Vagina (tissue), 2 donors: ENCODE results near the gene CDC45. TPM values are rescaled to one million over a fixed set of nuclear protein-coding genes. Genes with fewer than 3 reads are reported as not detected.

Source experiments
- DNase-seq, 2 donors: peaks; one replicate each; pipeline ENCODE4 v3.0.0-alpha.2; 2017; ENCODE audit errors: extremely low spot score in 2 of 2
- H3K27ac ChIP-seq: fragments of 200-600 bp; sonication (generic); one replicate; pipeline ENCODE4 v1.5.1; 2019
- H3K27me3 ChIP-seq: fragments of 200-600 bp; sonication (generic); one replicate; pipeline ENCODE4 v1.5.1; 2019
- H3K36me3 ChIP-seq, 2 donors: fragments of 200-600 bp; sonication (generic); one replicate each; pipeline ENCODE4 v1.5.1; 2017 to 2019
- H3K4me1 ChIP-seq: fragments of 200-600 bp; sonication (generic); one replicate; pipeline ENCODE4 v1.5.1; 2019
- H3K4me3 ChIP-seq, 2 donors: fragments of 200-600 bp; sonication (generic); 1 replicate in 1 of 2; 2 replicates in 1 of 2; pipeline ENCODE4 v1.5.1; 2016 to 2019
- H3K9me3 ChIP-seq: fragments of 200-600 bp; sonication (generic); one replicate; pipeline ENCODE4 v1.5.1; 2019
- CTCF ChIP-seq, 3 experiments: fragments of 450-650 bp in 2 of 3; fragments of 200-600 bp in 1 of 3; sonication (generic) in 1 of 3; IDR thresholded peaks; one replicate each; pipeline ENCODE4 v1.5.1; 2017 to 2019; ENCODE audit warnings: antibody characterized with exemption in 3 of 3, mild to moderate bottlenecking in 2 of 3, moderate library complexity in 2 of 3
- POLR2A ChIP-seq, 2 donors: fragments of 450-650 bp; IDR thresholded peaks; one replicate each; pipeline ENCODE4 v1.6.1; 2017; ENCODE audit warnings: antibody characterized with exemption in 2 of 2, mild to moderate bottlenecking in 2 of 2, moderate library complexity in 2 of 2
- POLR2AphosphoS5 ChIP-seq, 2 donors: sonication (generic); formaldehyde crosslinking; IDR thresholded peaks; one replicate each; pipeline ENCODE4 v1.9.0; 2017; ENCODE audit warnings: antibody characterized with exemption in 2 of 2, mild to moderate bottlenecking in 2 of 2, low read depth in 1 of 2; ENCODE audit not compliant: insufficient read depth in 1 of 2
- intact Hi-C: fragments of 100-400 bp; cut with DNase I; formaldehyde crosslinking; loops from one replicate; pipeline ENCODE4 v1.15.1; 2023
- total RNA-seq: library from RNA; depleted of rRNA; stranded (reverse); fragments of >200 nt; gene quantifications from one replicate; pipeline ENCODE4 v1.2.3, GENCODE V29; 2016

CDC45 gene
- total RNA-seq, 1 donor from 2014 or later = 0.74 TPM

GRCh38 chr22:19466126-19466716 lies 13.5 kb upstream of the CDC45 start:
- H3K4me1 ChIP-seq = no peaks in the 10 kb centered on the region
- intact Hi-C loops = no loop called here
- H3K4me3 ChIP-seq = no peak overlapping the region
- H3K27me3 ChIP-seq = no peaks in the 10 kb centered on the region
- no peak overlapping the region for H3K27ac ChIP-seq
- peaks cover 0 to 80% of the 10 kb centered on the region in 2 donors for H3K36me3 ChIP-seq
- TF ChIP-seq POLR2A (IDR thresholded peaks at IDR 0.05) = no peak
- TF ChIP-seq CTCF (IDR thresholded peaks at IDR 0.05) = no peak
- TF ChIP-seq POLR2AphosphoS5 (IDR thresholded peaks at IDR 0.05; ENCODE audit: insufficient read depth in 1 of 2, low read depth in 1 of 2) = no peak
- DNase-seq = peak in 1 of 2 donors; percentile 44
- no peaks in the 10 kb centered on the region for H3K9me3 ChIP-seq

GRCh38 chr22:19466848-19467752 lies 12.6 kb upstream of the CDC45 start:
- Histone ChIP-seq H3K27me3 (no peaks in the 10 kb centered on the region), H3K36me3 (peaks cover 0 to 83% of the 10 kb centered on the region in 2 donors), H3K4me3 (no peak overlapping the region), H3K9me3 (no peaks in the 10 kb centered on the region), H3K4me1 (no peaks in the 10 kb centered on the region), H3K27ac (no peak overlapping the region)
- peak in 1 of 2 donors; percentile 32 for DNase-seq
- no peak for TF ChIP-seq CTCF (IDR thresholded peaks at IDR 0.05)
- intact Hi-C loops = no loop called here

- Histone ChIP-seq H3K27me3 (no peaks in the 10 kb centered on the region), H3K36me3 (peaks cover 0 to 75% of the 10 kb centered on the region in 2 donors), H3K9me3 (no peaks in the 10 kb centered on the region), H3K4me3 (no peak overlapping the region), H3K4me1 (no peaks in the 10 kb centered on the region), H3K27ac (no peak overlapping the region)
- TF ChIP-seq POLR2A (IDR thresholded peaks at IDR 0.05) (no peak), POLR2AphosphoS5 (IDR thresholded peaks at IDR 0.05; ENCODE audit: insufficient read depth in 1 of 2, low read depth in 1 of 2) (no peak), CTCF (IDR thresholded peaks at IDR 0.05) (no peak)
- intact Hi-C loops = no loop called here
- DNase-seq = no peak
Measured at GRCh38 chr22:19467912-19468311, 11.8 kb upstream of the CDC45 start.

GRCh38 chr22:19469421-19469820 lies 10.3 kb upstream of the CDC45 start:
- peaks cover 0 to 77% of the 10 kb centered on the region in 2 donors for H3K36me3 ChIP-seq
- peak in 1 of 2 donors; percentile 69 for DNase-seq
- H3K9me3 ChIP-seq = no peaks in the 10 kb centered on the region
- no peak overlapping the region for H3K4me3 ChIP-seq
- intact Hi-C loops = no loop called here
- no peaks in the 10 kb centered on the region for H3K4me1 ChIP-seq
- no peaks in the 10 kb centered on the region for H3K27me3 ChIP-seq
- no peak overlapping the region for H3K27ac ChIP-seq
- no peak for TF ChIP-seq POLR2AphosphoS5 (IDR thresholded peaks at IDR 0.05; ENCODE audit: insufficient read depth in 1 of 2, low read depth in 1 of 2)
- no peak for TF ChIP-seq CTCF (IDR thresholded peaks at IDR 0.05)
- no peak for TF ChIP-seq POLR2A (IDR thresholded peaks at IDR 0.05)

GRCh38 chr22:19470010-19470409 lies 9.7 kb upstream of the CDC45 start:
- Histone ChIP-seq H3K36me3 (peaks cover 0 to 77% of the 10 kb centered on the region in 2 donors), H3K4me1 (no peaks in the 10 kb centered on the region), H3K27ac (no peak overlapping the region), H3K9me3 (no peaks in the 10 kb centered on the region), H3K4me3 (no peak overlapping the region), H3K27me3 (no peaks in the 10 kb centered on the region)
- DNase-seq = peak in 1 of 2 donors; percentile 10
- intact Hi-C loops = loop anchor here (10.0 kb wide), 1 partner anchor 55 kb away; no protein-coding TSS in a partner anchor
- TF ChIP-seq POLR2A (IDR thresholded peaks at IDR 0.05) = no peak
